PFSK-1 (cell line): ENCODE measurements around the gene MAPK8IP3.

Experiments
- FOXP2 ChIP-seq: optimal IDR thresholded peaks from 2 replicates; pipeline ENCODE3; 2011; ENCODE audit warnings: borderline replicate concordance, control low read depth, inconsistent platforms; ENCODE audit not compliant: insufficient read depth; ENCODE audit errors: extremely low read length, extremely low read depth
- POLR2AphosphoS5 ChIP-seq: IDR thresholded peaks from 2 replicates; pipeline ENCODE4 v1.6.1; 2012; ENCODE audit warnings: low read depth, mild to moderate bottlenecking, control low read depth, low read length, moderate library complexity
- REST ChIP-seq, 2 experiments: IDR thresholded peaks; 2 replicates each; pipeline versions ENCODE4 v1.6.1 to v1.8.0; 2011 to 2012; ENCODE audit warnings: low read depth in 2 of 2, low read length in 2 of 2, control low read depth in 1 of 2, inconsistent platforms in 1 of 2, mild to moderate bottlenecking in 1 of 2, moderate library complexity in 1 of 2; ENCODE audit not compliant: insufficient read depth in 1 of 2
- SIN3A ChIP-seq: IDR thresholded peaks from 2 replicates; pipeline ENCODE4 v1.6.1; 2012; ENCODE audit warnings: mild to moderate bottlenecking, low read length, moderate library complexity, borderline replicate concordance; ENCODE audit not compliant: insufficient read depth
- TAF1 ChIP-seq: IDR thresholded peaks from 2 replicates; pipeline ENCODE4 v1.6.1; 2012; ENCODE audit warnings: low read length, control low read depth, borderline replicate concordance; ENCODE audit not compliant: insufficient read depth

Gene MAPK8IP3

GRCh38 chr16:1770328-1771187, 64.6 kb downstream of the MAPK8IP3 start:
- TF ChIP-seq REST (IDR thresholded peaks at IDR 0.05; ENCODE audit: insufficient read depth in 1 of 2, low read depth in 2 of 2, low read length in 2 of 2) (no peak), POLR2AphosphoS5 (peak; percentile 78)

- TF ChIP-seq POLR2AphosphoS5 (no peak), FOXP2 (no peak), REST (IDR thresholded peaks at IDR 0.05; ENCODE audit: insufficient read depth in 1 of 2, low read depth in 2 of 2, low read length in 2 of 2) (no peak), TAF1 (no peak), SIN3A (no peak; the same call in 1 of the 2 replicates)
Measured at GRCh38 chr16:1771188-1771863, 65.3 kb downstream of the MAPK8IP3 start, which contains the start of gene NME3. TSS of gene NME3 (minus strand) at chr16:1771543. CDS start at chr16:1771534, 9 bp downstream.

GRCh38 chr16:1771864-1772361, 65.9 kb downstream of the MAPK8IP3 start:
- no peak for TF ChIP-seq SIN3A
- TF ChIP-seq POLR2AphosphoS5 = no peak
- no peak for TF ChIP-seq TAF1
- no peak for TF ChIP-seq REST (IDR thresholded peaks at IDR 0.05; ENCODE audit: insufficient read depth in 1 of 2, low read depth in 2 of 2, low read length in 2 of 2)
- TF ChIP-seq FOXP2 = no peak

GRCh38 chr16:1772362-1772907, 66.4 kb downstream of the MAPK8IP3 start, which contains the start of gene EME2:
TSS of gene EME2 (plus strand) at chr16:1772810. CDS start at chr16:1773228, 418 bp downstream.
- no peak for TF ChIP-seq REST (IDR thresholded peaks at IDR 0.05; ENCODE audit: insufficient read depth in 1 of 2, low read depth in 2 of 2, low read length in 2 of 2)
- no peak for TF ChIP-seq FOXP2
- no peak for TF ChIP-seq SIN3A
- no peak for TF ChIP-seq TAF1
- no peak for TF ChIP-seq POLR2AphosphoS5
